HL-60 (cell line): Measurements from ENCODE around the gene RCC2.
A peak's percentile ranks its signal among the peaks of the same experiment; 100 is the strongest.

ENCODE experiments used
- GABPA ChIP-seq: IDR thresholded peaks from 2 replicates; pipeline ENCODE4 v1.6.1; 2012; ENCODE audit warnings: low read depth
- POLR2AphosphoS5 ChIP-seq: IDR thresholded peaks from 2 replicates; pipeline ENCODE4 v1.6.1; 2012; ENCODE audit warnings: low read depth
- SPI1 ChIP-seq: IDR thresholded peaks from 2 replicates; pipeline ENCODE4 v1.6.1; 2012; ENCODE audit warnings: low read depth, mild to moderate bottlenecking, borderline replicate concordance
- TF ChIP-seq, protein P1 (sequence below): IDR thresholded peaks from one replicate; pipeline ENCODE4 v1.5.1; 2011; ENCODE audit warnings: low read length, control low read depth, inconsistent platforms; ENCODE audit not compliant: insufficient read depth
- TF ChIP-seq, protein P2 (sequence below): IDR thresholded peaks from 2 replicates; pipeline ENCODE4 v1.6.1; 2012; ENCODE audit warnings: low read depth; ENCODE audit not compliant: insufficient replicate concordance

DNA sequence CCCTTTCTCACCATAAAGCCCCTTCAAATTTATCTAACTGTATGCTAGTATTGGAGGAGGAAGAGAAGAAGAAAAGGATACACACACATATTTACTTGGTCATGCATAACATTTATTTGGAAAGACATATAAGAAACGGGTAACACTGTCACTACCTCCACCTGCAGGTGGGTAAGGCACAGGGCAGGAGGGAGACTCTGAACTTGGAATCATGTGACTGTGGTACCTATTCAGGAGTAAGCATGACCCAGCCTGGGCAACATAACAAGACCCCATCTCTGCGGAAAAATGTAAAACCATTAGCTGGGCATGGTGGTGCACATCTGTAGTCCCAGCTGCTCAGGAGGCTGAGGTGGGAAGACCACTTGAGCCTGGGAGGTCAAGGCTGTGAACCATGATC, 68.9 kb downstream of the RCC2 start:
- TF ChIP-seq, protein P1, sequence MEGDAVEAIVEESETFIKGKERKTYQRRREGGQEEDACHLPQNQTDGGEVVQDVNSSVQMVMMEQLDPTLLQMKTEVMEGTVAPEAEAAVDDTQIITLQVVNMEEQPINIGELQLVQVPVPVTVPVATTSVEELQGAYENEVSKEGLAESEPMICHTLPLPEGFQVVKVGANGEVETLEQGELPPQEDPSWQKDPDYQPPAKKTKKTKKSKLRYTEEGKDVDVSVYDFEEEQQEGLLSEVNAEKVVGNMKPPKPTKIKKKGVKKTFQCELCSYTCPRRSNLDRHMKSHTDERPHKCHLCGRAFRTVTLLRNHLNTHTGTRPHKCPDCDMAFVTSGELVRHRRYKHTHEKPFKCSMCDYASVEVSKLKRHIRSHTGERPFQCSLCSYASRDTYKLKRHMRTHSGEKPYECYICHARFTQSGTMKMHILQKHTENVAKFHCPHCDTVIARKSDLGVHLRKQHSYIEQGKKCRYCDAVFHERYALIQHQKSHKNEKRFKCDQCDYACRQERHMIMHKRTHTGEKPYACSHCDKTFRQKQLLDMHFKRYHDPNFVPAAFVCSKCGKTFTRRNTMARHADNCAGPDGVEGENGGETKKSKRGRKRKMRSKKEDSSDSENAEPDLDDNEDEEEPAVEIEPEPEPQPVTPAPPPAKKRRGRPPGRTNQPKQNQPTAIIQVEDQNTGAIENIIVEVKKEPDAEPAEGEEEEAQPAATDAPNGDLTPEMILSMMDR = peak; percentile 23
- TF ChIP-seq, protein P2, sequence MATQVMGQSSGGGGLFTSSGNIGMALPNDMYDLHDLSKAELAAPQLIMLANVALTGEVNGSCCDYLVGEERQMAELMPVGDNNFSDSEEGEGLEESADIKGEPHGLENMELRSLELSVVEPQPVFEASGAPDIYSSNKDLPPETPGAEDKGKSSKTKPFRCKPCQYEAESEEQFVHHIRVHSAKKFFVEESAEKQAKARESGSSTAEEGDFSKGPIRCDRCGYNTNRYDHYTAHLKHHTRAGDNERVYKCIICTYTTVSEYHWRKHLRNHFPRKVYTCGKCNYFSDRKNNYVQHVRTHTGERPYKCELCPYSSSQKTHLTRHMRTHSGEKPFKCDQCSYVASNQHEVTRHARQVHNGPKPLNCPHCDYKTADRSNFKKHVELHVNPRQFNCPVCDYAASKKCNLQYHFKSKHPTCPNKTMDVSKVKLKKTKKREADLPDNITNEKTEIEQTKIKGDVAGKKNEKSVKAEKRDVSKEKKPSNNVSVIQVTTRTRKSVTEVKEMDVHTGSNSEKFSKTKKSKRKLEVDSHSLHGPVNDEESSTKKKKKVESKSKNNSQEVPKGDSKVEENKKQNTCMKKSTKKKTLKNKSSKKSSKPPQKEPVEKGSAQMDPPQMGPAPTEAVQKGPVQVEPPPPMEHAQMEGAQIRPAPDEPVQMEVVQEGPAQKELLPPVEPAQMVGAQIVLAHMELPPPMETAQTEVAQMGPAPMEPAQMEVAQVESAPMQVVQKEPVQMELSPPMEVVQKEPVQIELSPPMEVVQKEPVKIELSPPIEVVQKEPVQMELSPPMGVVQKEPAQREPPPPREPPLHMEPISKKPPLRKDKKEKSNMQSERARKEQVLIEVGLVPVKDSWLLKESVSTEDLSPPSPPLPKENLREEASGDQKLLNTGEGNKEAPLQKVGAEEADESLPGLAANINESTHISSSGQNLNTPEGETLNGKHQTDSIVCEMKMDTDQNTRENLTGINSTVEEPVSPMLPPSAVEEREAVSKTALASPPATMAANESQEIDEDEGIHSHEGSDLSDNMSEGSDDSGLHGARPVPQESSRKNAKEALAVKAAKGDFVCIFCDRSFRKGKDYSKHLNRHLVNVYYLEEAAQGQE = no peak
- TF ChIP-seq SPI1 = no peak
- TF ChIP-seq POLR2AphosphoS5 = no peak
- TF ChIP-seq GABPA = no peak
